K562 (cell line): ENCODE data around the gene TIMM44. TPM values are rescaled to one million over a fixed set of nuclear protein-coding genes. Genes with fewer than 3 reads are reported as not detected.

Experiments
- ATF1 ChIP-seq, 2 experiments: fragments of 450-650 bp in 1 of 2; IDR thresholded peaks; 2 replicates each; pipeline ENCODE4 v1.6.1; 2016; ENCODE audit warnings: missing compliant biosample characterization in 1 of 2, missing genetic modification characterization in 1 of 2
- CHD4 ChIP-seq: fragments of 200-600 bp; sonication (generic); IDR thresholded peaks from 3 replicates; pipeline ENCODE4 v1.6.1; 2012; ENCODE audit warnings: low read depth, mild to moderate bottlenecking, mixed read lengths, low read length, inconsistent platforms; ENCODE audit not compliant: insufficient read depth, insufficient replicate concordance, poor library complexity, severe bottlenecking
- CUX1 ChIP-seq: fragments of 200-800 bp; sonication (Bioruptor generic); IDR thresholded peaks from 2 replicates; pipeline ENCODE4 v1.6.1; 2016; ENCODE audit warnings: missing genetic modification characterization, missing compliant biosample characterization
- HDAC3 ChIP-seq: fragments of 450-650 bp; IDR thresholded peaks from 2 replicates; pipeline ENCODE4 v1.6.1; 2018; ENCODE audit warnings: borderline replicate concordance, mild to moderate bottlenecking, moderate library complexity; ENCODE audit not compliant: partially characterized antibody
- HMGN3 ChIP-seq: IDR thresholded peaks from 2 replicates; pipeline ENCODE4 v1.6.1; 2011; ENCODE audit warnings: borderline replicate concordance, low read depth, mild to moderate bottlenecking, mixed read lengths, low read length; ENCODE audit not compliant: insufficient read length; ENCODE audit errors: extremely low read depth
- HNRNPUL1 ChIP-seq: fragments of 200-400 bp; formaldehyde crosslinking; IDR thresholded peaks from 2 replicates; pipeline ENCODE4 v1.6.1; 2017; ENCODE audit warnings: low read length
- KLF13 ChIP-seq: fragments of 450-650 bp; IDR thresholded peaks from 2 replicates; pipeline ENCODE4 v1.6.1; 2016; ENCODE audit warnings: missing genetic modification characterization, low read depth, mild to moderate bottlenecking, missing compliant biosample characterization, moderate library complexity, borderline replicate concordance
- MEIS2 ChIP-seq: fragments of 450-650 bp; IDR thresholded peaks from 2 replicates; pipeline ENCODE4 v1.6.1; 2014; ENCODE audit warnings: mild to moderate bottlenecking; ENCODE audit not compliant: partially characterized antibody
- MTA3 ChIP-seq: fragments of 450-650 bp; formaldehyde crosslinking; IDR thresholded peaks from 2 replicates; pipeline ENCODE4 v1.6.1; 2017; ENCODE audit warnings: mild to moderate bottlenecking, borderline replicate concordance
- NFRKB ChIP-seq: fragments of 450-650 bp; IDR thresholded peaks from 2 replicates; pipeline ENCODE4 v1.6.1; 2016; ENCODE audit warnings: low read depth
- SMAD4 ChIP-seq: fragments of 250-450 bp; sonication (Bioruptor Pico); conservative IDR thresholded peaks from 2 replicates; pipeline ENCODE4 v1.8.0; 2021; ENCODE audit warnings: inconsistent platforms, mild to moderate bottlenecking, moderate library complexity
- TAF15 ChIP-seq: fragments of 200-400 bp; formaldehyde crosslinking; IDR thresholded peaks from 2 replicates; pipeline ENCODE4 v1.6.1; 2017; ENCODE audit warnings: mild to moderate bottlenecking, low read depth, low read length, moderate library complexity
- TARDBP ChIP-seq: fragments of 450-650 bp; IDR thresholded peaks from 2 replicates; pipeline ENCODE4 v1.6.1; 2016
- TOE1 ChIP-seq, 2 experiments: fragments of 450-650 bp in 1 of 2; sonication (generic) in 1 of 2; formaldehyde crosslinking in 1 of 2; IDR thresholded peaks; 2 replicates each; pipeline versions ENCODE4 v1.7.1 to v1.8.0; 2016 to 2022; ENCODE audit warnings: borderline replicate concordance in 2 of 2, mild to moderate bottlenecking in 2 of 2, antibody characterized with exemption in 1 of 2, inconsistent platforms in 1 of 2, low read depth in 1 of 2, missing genetic modification reagents in 1 of 2, moderate library complexity in 1 of 2
- TRIM24 ChIP-seq, 2 experiments: fragments of 450-650 bp; IDR thresholded peaks; 2 replicates each; pipeline ENCODE4 v1.6.1; 2016
- VEZF1 ChIP-seq: fragments of 200-800 bp; sonication (Bioruptor generic); IDR thresholded peaks from 2 replicates; pipeline ENCODE4 v1.6.1; 2017; ENCODE audit warnings: missing genetic modification characterization, missing compliant biosample characterization
- ZNF12 ChIP-seq: sonication (generic); formaldehyde crosslinking; IDR thresholded peaks from 2 replicates; pipeline ENCODE4 v1.4.0; 2020; ENCODE audit warnings: mild to moderate bottlenecking, missing genetic modification reagents
- ZNF311 ChIP-seq: fragments of 250-450 bp; sonication (Bioruptor Pico); IDR thresholded peaks from 2 replicates; pipeline ENCODE4 v1.4.0; 2020; ENCODE audit warnings: mild to moderate bottlenecking, moderate library complexity
- ZNF431 ChIP-seq: sonication (generic); formaldehyde crosslinking; IDR thresholded peaks from 2 replicates; pipeline ENCODE4 v1.8.0; 2022; ENCODE audit warnings: mild to moderate bottlenecking, missing genetic modification reagents
- polyA plus RNA-seq, 8 experiments: library from polyadenylated mRNA; depleted of rRNA in 4 of 8; stranded (reverse) in 5 of 8; unstranded in 3 of 8; fragments of >200 nt; fragmentation: Nextera tagmentation in 2 of 8; fragmentation: Illumina TruSeq in 1 of 8; extraction: Ambion mirVana in 2 of 8; extraction: Trizol in 1 of 8; gene quantifications; 2 replicates each; pipeline versions ENCODE4 v1.2.1 to v1.2.3, GENCODE V29; 2011 to 2014; ENCODE audit warnings: inconsistent platforms in 1 of 8, missing spikeins in 1 of 8
- total RNA-seq, 7 experiments: library from RNA; depleted of rRNA in 6 of 7; stranded (reverse); fragments of >200 nt in 6 of 7; fragmentation: Illumina TruSeq in 2 of 7; extraction: Trizol in 2 of 7; gene quantifications; 2 replicates each; pipeline versions ENCODE4 v1.2.1 to v1.2.3, GENCODE V29; 2011 to 2021; ENCODE audit warnings: low replicate concordance in 1 of 7
- TF ChIP-seq, protein P1 (sequence below): fragments of 250-450 bp; sonication (Bioruptor Pico); IDR thresholded peaks from 2 replicates; pipeline ENCODE4 v1.8.0; 2021; ENCODE audit warnings: moderate library complexity, mild to moderate bottlenecking, inconsistent platforms

TIMM44 gene
- total and polyA plus RNA-seq, 9 of the 15 experiments (the other 6 are each of a cell fraction or from before 2014, with no cell fraction given), result 10.3 to 231 (median 89.3) TPM

- TF ChIP-seq VEZF1 (CRISPR knock-in tag) (no peak), TRIM24 (IDR thresholded peaks at IDR 0.05) (no peak), ZNF311 (CRISPR knock-in tag) (no peak), TARDBP (no peak), MTA3 (peak; percentile 99), KLF13 (tag) (peak; percentile 56; the same call in 1 of the 2 replicates), CUX1 (CRISPR knock-in tag) (no peak), SMAD4 (CRISPR knock-in tag) (no peak; the same call in 1 of the 2 replicates), TOE1 (IDR thresholded peaks at IDR 0.05; ENCODE audit: borderline replicate concordance) (no peak; the same call in 1 of the 2 replicates), TOE1 (CRISPR knock-in tag; IDR thresholded peaks at IDR 0.05; ENCODE audit: borderline replicate concordance, low read depth) (no peak), MEIS2 (no peak), NFRKB (no peak), ZNF431 (CRISPR knock-in tag) (no peak), HMGN3 (peak; percentile 57), CHD4 (no peak), HNRNPUL1 (no peak), TAF15 (no peak), ATF1 (CRISPR knock-in tag; IDR thresholded peaks at IDR 0.05) (no peak), ATF1 (tag; IDR thresholded peaks at IDR 0.05) (peak; percentile 66), HDAC3 (no peak), ZNF12 (CRISPR knock-in tag) (0 out of 2 replicates have a peak, but pooled peaks have one; percentile 14)
- TF ChIP-seq, protein P1, sequence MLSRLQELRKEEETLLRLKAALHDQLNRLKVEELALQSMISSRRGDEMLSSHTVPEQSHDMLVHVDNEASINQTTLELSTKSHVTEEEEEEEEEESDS (CRISPR knock-in tag), result no peak
These were observed 23.6 kb downstream of the TIMM44 start, which contains the start of gene SNAPC2 (continued) for GRCh38 chr19:7919610-7920518.
